GM19099 (cell line): Measurements from ENCODE around the gene CIITA.
A peak's percentile ranks its signal among the peaks of the same experiment; 100 is the strongest.

ENCODE experiments used
- POLR2A ChIP-seq: IDR thresholded peaks from 3 replicates; pipeline ENCODE4 v1.6.1; 2011; ENCODE audit warnings: low read depth; ENCODE audit not compliant: insufficient read length; ENCODE audit errors: extremely low read depth

Gene CIITA

DNA sequence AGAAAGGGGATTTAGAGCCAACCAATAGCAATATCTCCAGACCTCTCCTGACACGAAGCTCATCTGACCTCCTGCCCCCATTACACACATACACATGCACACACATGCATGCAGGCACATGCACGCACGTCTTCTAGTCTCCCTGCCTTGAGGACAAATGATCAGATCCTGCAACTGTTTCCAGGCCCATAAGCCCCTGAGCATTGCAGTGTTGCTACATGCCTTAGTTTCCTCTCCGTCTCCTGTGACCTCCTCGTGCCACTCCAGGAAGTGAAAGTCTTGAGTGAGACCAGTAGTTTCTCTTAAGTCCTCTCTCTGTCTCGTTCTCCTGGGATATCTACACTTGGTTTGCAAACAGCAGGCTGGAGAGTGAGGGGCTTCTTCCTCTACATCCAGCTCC is 8.2 kb downstream of the CIITA start:
- TF ChIP-seq POLR2A, result peak; percentile 48

DNA sequence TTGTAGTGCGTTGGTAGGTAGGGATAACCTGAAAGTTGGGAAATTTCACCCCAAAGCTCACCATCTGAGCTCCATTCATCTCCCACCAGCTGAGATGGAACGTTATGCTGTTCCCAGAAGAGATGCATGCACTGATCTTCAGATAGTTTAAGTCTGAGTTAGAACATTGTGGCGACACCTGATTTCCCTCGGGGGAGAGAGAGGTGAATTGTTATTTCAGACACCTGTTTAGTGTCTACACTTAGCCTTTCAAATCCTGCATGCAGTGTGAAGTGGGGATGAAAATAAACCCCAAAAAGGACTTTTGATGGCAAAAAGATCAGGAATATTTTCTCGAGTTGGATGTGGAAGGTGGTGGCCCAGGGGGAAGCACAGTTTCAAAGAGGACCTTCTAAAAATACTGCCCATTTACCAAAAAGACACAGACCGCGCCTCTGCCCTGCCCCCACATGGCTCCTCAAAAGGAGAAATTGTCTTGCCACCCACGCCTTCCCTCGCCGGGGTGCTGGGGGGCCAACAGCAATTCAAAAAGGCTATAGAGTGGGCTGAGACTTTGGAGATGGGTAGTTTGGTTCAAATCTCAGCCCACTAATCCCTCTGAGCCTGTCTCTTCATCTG is 11.4 kb downstream of the CIITA start:
- TF ChIP-seq POLR2A, result no peak

DNA sequence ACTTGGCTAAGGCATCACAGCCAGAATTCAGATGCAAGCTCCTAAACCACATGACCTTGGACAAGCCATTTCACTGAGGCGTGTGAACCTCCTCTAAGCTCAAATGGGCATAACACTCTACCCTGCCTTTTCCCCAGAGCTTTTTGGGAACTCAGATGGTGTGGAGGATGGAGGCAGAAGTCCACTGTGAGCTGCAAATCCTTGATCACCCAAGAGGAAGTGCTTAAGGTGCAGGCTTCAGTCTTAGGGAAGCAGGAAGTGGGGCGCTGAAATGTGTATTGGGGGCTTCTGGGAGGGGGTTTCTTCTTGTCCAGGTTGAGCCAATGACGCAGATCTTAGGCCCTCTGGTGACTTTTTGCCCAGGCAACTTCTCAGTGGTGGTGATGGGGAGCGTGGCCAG is 12.9 kb downstream of the CIITA start:
- no peak for TF ChIP-seq POLR2A

DNA sequence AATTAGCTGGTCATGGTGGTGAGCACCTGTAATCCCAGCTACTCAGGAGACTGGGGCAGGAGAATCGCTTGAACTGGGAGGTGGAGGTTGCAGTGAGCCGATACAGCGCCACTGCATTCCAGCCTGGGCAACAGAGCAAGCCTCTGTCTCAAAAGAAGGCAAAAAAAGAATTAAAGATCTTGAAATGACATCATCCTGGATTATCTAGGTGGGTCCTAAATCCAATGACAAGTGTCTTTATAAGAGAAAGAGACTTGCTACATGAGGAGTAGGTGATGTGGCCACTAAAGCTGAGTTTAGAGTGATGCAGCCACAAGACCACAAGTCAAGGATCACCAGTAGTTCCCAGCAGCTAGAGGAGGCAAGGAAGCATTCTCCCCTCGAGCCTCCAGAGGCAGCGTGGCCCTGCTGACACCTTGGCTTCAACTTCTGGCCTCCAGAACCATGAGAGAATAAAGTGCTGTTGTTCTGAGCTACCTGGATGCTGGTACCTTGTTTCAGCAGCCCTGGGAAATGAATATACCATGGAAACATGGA is 15.8 kb downstream of the CIITA start:
- TF ChIP-seq POLR2A, result no peak

DNA sequence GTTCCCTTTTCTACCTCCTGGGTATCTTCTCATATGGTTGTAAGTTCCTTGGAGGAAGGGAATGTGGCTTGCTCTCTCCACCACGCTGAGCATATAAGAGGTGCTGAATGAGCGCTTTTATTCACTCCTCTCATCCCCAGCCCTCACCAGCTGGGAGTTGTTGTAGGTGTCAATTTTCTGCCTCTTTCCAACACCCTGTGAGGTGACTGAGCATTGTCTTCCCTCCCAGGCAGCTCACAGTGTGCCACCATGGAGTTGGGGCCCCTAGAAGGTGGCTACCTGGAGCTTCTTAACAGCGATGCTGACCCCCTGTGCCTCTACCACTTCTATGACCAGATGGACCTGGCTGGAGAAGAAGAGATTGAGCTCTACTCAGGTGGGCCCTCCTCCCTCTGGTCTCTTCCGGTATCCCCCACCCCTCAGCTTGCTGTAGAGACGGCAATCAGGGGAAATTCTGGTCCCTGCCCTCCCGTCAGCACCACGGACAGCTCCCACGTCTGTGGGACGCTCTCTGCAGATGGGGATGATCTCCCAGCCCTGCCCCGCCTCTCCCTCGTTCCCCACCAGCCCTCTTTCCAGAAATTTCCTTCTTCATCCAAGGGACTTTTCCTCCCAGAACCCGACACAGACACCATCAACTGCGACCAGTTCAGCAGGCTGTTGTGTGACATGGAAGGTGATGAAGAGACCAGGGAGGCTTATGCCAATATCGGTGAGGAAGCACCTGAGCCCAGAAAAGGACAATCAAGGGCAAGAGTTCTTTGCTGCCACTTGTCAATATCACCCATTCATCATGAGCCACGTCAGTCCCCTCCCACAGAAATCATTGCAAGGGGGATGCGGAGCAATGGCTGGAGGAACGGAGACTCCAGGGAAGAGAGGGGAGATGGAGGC is 18.3 kb downstream of the CIITA start:
- no peak for TF ChIP-seq POLR2A

DNA sequence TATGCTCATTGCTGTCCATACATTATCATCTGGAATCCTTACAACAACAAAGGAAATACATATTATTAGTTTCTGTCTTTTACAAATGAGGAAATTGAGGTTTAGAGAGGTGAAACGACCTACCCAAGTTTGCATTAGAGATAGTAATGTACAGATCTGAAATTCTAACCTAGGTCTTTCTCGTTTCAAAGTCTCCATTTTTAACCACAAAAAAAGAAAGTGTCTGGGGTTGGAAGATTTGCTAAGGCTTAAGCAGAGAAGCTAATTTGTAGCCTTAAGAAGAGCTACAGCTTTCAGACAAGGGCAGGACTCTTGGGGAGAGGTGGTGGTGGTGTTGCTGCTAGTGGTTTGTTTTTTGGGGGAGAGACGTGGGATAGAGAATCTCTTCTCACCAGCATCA is 19.2 kb downstream of the CIITA start:
- no peak for TF ChIP-seq POLR2A

DNA sequence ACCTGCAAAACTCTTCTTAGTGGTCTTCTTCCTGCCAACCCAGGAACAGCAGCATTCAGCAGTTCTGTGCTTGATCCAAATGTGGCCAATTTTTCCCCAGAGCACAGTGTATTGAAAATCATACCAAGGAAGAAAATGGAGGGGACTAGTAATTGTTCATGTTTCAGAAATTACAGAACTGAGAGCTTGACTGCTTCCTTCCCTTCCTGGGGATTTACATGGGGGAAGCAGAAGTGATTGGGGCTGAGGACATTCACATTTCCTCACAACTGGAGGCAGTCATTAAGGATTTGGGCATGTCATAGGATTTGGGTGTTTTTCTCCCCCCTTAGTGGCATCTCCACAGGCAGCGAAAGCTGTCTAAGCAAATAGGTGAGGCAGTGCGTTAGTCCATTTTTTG is 19.7 kb downstream of the CIITA start:
- TF ChIP-seq POLR2A, result no peak

DNA sequence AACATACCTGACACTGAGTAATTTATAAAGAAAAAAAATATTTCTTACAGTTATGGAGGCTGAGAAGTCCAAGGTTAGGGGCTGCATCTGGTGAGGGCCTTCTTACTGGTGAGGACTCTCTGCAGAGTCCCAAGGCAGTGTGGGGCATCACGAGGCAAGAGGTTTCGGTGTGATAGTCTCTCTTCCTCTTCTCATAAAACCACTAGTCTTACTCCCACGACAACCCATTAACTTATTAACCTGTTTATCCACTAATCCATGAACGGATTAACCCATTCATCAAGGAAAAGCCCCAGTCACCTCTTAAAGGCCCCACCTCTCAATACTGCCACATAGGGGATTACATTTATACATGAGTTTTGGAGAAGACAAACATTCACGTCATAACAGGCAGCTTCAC is 20.1 kb downstream of the CIITA start:
- no peak for TF ChIP-seq POLR2A

DNA sequence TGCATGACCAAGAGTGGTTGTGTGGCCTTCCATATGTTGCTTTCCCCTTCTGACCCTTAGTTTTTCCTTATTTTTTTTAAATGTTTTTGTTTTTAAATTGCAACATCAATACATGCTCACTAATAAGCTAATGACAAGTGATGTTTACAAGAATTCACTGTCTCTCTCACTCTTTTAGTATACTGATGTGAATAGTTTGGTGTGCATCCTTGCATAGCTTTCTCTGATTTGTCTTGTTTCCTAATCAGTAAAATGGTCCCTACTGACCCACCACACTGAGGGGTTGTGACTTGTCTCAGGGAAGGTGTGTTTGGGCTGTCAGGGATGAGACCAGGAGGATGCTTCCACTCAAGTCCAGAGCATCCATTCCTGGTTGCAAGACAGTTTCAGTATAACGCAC is 26.0 kb downstream of the CIITA start:
- peak; percentile 15 for TF ChIP-seq POLR2A

DNA sequence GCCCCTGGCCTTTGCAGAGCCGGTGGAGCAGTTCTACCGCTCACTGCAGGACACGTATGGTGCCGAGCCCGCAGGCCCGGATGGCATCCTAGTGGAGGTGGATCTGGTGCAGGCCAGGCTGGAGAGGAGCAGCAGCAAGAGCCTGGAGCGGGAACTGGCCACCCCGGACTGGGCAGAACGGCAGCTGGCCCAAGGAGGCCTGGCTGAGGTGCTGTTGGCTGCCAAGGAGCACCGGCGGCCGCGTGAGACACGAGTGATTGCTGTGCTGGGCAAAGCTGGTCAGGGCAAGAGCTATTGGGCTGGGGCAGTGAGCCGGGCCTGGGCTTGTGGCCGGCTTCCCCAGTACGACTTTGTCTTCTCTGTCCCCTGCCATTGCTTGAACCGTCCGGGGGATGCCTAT is 29.5 kb downstream of the CIITA start:
- no peak for TF ChIP-seq POLR2A

DNA sequence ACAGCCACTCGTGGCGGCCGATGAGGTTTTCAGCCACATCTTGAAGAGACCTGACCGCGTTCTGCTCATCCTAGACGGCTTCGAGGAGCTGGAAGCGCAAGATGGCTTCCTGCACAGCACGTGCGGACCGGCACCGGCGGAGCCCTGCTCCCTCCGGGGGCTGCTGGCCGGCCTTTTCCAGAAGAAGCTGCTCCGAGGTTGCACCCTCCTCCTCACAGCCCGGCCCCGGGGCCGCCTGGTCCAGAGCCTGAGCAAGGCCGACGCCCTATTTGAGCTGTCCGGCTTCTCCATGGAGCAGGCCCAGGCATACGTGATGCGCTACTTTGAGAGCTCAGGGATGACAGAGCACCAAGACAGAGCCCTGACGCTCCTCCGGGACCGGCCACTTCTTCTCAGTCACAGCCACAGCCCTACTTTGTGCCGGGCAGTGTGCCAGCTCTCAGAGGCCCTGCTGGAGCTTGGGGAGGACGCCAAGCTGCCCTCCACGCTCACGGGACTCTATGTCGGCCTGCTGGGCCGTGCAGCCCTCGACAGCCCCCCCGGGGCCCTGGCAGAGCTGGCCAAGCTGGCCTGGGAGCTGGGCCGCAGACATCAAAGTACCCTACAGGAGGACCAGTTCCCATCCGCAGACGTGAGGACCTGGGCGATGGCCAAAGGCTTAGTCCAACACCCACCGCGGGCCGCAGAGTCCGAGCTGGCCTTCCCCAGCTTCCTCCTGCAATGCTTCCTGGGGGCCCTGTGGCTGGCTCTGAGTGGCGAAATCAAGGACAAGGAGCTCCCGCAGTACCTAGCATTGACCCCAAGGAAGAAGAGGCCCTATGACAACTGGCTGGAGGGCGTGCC is 30.1 kb downstream of the CIITA start:
- TF ChIP-seq POLR2A, result no peak

DNA sequence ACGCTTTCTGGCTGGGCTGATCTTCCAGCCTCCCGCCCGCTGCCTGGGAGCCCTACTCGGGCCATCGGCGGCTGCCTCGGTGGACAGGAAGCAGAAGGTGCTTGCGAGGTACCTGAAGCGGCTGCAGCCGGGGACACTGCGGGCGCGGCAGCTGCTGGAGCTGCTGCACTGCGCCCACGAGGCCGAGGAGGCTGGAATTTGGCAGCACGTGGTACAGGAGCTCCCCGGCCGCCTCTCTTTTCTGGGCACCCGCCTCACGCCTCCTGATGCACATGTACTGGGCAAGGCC is 30.7 kb downstream of the CIITA start:
- TF ChIP-seq POLR2A, result no peak

DNA sequence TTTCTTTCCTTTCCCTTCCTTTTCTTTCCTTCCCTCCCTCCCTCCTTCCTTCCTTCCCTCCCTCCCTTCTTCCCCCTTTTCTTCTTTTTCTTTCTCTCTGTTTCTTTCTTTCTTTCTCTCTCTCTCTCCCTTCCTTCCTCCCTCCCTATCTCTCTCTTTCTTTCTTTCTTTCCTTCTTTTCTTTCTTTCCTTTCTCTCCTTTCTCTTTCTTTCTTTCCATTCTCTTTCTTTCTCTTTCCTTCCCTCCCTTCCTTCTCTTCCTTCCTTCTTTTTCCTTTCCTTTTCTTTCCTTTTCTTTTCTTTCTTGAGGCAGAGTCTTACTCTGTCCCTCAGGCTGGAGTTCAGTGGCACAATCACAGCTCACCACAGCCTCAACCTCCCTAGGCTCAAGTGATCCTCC is 34.3 kb downstream of the CIITA start:
- no peak for TF ChIP-seq POLR2A

DNA sequence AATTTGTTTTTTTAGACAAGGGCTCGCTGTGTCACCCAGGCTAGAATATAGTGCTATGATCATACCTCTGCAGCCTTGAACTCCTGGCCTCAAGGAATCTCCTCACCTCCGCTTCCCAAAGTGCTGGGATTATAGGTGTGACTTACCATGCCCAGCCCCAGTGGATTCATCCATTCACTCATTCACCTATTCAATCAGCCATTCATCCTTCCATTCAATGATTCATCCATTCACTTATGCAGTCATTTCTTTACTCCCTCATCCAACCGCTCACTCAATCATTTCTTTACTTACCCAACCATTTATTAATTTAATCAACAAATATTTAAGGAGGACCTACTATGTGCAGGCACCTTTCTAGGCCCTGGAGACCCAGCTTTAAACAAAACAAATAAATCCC is 39.5 kb downstream of the CIITA start:
- TF ChIP-seq POLR2A, result no peak

DNA sequence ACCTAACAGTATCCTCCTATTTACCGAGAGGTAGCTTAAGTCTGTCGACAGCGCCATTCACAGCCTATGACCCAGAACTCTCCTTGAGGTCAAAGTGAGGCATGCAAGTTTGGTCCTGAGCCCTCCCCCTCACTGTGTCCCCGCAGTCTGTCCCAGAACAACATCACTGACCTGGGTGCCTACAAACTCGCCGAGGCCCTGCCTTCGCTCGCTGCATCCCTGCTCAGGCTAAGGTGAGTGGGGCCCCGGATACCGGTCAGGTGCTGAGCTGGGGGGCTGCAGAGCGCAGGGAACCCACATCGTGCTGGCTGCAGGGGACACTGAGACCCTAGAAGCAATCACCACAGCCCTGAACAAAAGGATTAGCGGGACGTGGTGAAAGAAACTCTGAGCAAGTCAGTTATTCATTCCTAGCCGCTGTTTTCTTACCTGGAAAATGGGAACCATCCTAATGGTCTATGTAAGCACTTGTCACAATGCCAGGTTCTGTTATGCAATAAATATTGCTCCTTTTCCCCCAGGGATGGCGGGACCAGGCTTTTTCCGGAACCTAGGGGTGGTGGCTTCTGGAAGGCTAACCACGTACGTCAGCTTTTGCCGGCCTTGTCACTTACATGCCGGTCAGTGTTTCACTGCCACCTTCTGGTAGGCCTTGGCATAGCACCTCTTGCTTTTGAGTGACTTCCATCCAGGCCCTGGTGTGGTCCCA is 41.4 kb downstream of the CIITA start:
- no peak for TF ChIP-seq POLR2A
